Astrocyte of the cerebellum (primary cell): ENCODE results near the gene CKAP2.
"Not testable (repeated sequence)": the region's sequence is repeated elsewhere in the genome, so short reads cannot be mapped to it uniquely, and the experiment has no call there.

Experiments used
- DNase-seq: peaks from one replicate; pipeline ENCODE4 v3.0.0-alpha.2; 2011; ENCODE audit warnings: low read depth
- H3K4me3 ChIP-seq: 2 replicates; pipeline ENCODE4 v1.5.1; 2011; ENCODE audit warnings: mild to moderate bottlenecking, low read depth, low read length, moderate library complexity
- CTCF ChIP-seq: IDR thresholded peaks from 2 replicates; pipeline ENCODE4 v1.5.1; 2012; ENCODE audit warnings: low read length, low read depth, moderate library complexity, mild to moderate bottlenecking; ENCODE audit errors: missing control alignments
- in situ Hi-C: cut with HindIII; loops from 2 replicates; pipeline ENCODE4 v1.10.0; 2017; ENCODE audit warnings: low sequenced_read_pairs

The CKAP2 gene

GRCh38 chr13:52454820-52455676 is at the start of gene CKAP2:
Gene CKAP2, plus strand, starts transcription at chr13:52455478. Its CDS starts 79 bp downstream, at chr13:52455557.
- H3K4me3 ChIP-seq: peak within 1 kb of the TSS; percentile 76
- peak; percentile 84 for DNase-seq
- no peak for TF ChIP-seq CTCF
- in situ Hi-C loops: no loop called here

GRCh38 chr13:52405767-52406494 is 49.3 kb upstream of the CKAP2 start, which contains the start of gene THSD1:
Gene THSD1, minus strand, starts transcription at chr13:52406172. Its CDS starts 3,572 bp downstream, at chr13:52402600.
- no peak for TF ChIP-seq CTCF
- H3K4me3 ChIP-seq: peak within 1 kb of the TSS; percentile 70
- no peak for DNase-seq
- in situ Hi-C loops: no loop called here

GRCh38 chr13:52406629-52407028 is 48.6 kb upstream of the CKAP2 start:
- H3K4me3 ChIP-seq: peak overlapping the region; percentile 70
- no peak for DNase-seq

GRCh38 chr13:52407436-52407835 is 47.8 kb upstream of the CKAP2 start:
- H3K4me3 ChIP-seq, DNase-seq, in situ Hi-C loops: not testable (repeated sequence)

More at GRCh38 chr13:52406629-52407028, 48.6 kb upstream of the CKAP2 start:
- in situ Hi-C loops: no loop called here
- no peak for TF ChIP-seq CTCF

GRCh38 chr13:52408071-52408658 is 47.1 kb upstream of the CKAP2 start:
- in situ Hi-C loops: not testable (repeated sequence)

GRCh38 chr13:52411629-52412028 is 43.6 kb upstream of the CKAP2 start:
- DNase-seq: no peak
- in situ Hi-C loops: no loop called here
- no peak overlapping the region for H3K4me3 ChIP-seq
- TF ChIP-seq CTCF: no peak

More at GRCh38 chr13:52408071-52408658, 47.1 kb upstream of the CKAP2 start:
- H3K4me3 ChIP-seq, DNase-seq: not testable (repeated sequence)

GRCh38 chr13:52412128-52412527 is 43.1 kb upstream of the CKAP2 start:
- TF ChIP-seq CTCF: no peak
- in situ Hi-C loops: no loop called here
- no peak overlapping the region for H3K4me3 ChIP-seq
- no peak for DNase-seq
